Endothelial cell (in vitro differentiated cells): ENCODE measurements around the gene HRAS. TPM values are rescaled to one million over a fixed set of nuclear protein-coding genes. Genes with fewer than 3 reads are reported as not detected.
A peak's percentile ranks its signal among the peaks of the same experiment; 100 is the strongest.

Experiments used
- DNase-seq: peaks from one replicate; pipeline ENCODE4 v3.0.0; 2021; ENCODE audit warnings: low spot score
- H3K27ac Mint-ChIP-seq: one replicate; pipeline ENCODE4 v1.8.0; 2021; ENCODE audit warnings: mixed read lengths, inconsistent platforms; ENCODE audit not compliant: unreplicated experiment
- H3K27me3 Mint-ChIP-seq: one replicate; pipeline ENCODE4 v1.8.0; 2021; ENCODE audit warnings: mild to moderate bottlenecking, moderate library complexity, mixed read lengths, inconsistent platforms; ENCODE audit not compliant: unreplicated experiment
- H3K36me3 Mint-ChIP-seq: one replicate; pipeline ENCODE4 v1.8.0; 2021; ENCODE audit warnings: mild to moderate bottlenecking, low read depth, mixed read lengths, inconsistent platforms; ENCODE audit not compliant: unreplicated experiment
- H3K4me1 Mint-ChIP-seq: one replicate; pipeline ENCODE4 v1.8.0; 2021; ENCODE audit warnings: mild to moderate bottlenecking, mixed read lengths, inconsistent platforms; ENCODE audit not compliant: unreplicated experiment
- H3K4me3 Mint-ChIP-seq: one replicate; pipeline ENCODE4 v1.8.0; 2021; ENCODE audit warnings: mild to moderate bottlenecking, mixed read lengths, inconsistent platforms; ENCODE audit not compliant: unreplicated experiment
- H3K9me3 Mint-ChIP-seq: one replicate; pipeline ENCODE4 v1.8.0; 2021; ENCODE audit warnings: mixed read lengths, inconsistent platforms; ENCODE audit not compliant: unreplicated experiment
- CTCF ChIP-seq: fragments of 200-600 bp; sonication (generic); IDR thresholded peaks from one replicate; pipeline ENCODE4 v1.5.0; 2021; ENCODE audit warnings: antibody characterized with exemption; ENCODE audit not compliant: unreplicated experiment
- total RNA-seq: library from RNA; stranded (reverse); fragmentation: NEBNext Ultra II Directional; extraction: Animal tissue kit (Norgen Biotek cat#: 25700); gene quantifications from one replicate; pipeline ENCODE4 v1.2.1, GENCODE V29; 2021; ENCODE audit not compliant: unreplicated experiment

Gene HRAS
- total RNA-seq, 1 donor from 2014 or later = 92.4 TPM

- Mint-ChIP-seq H3K9me3 (no peaks in the 10 kb centered on the region), H3K27ac (no peak overlapping the region), H3K4me1 (peaks cover 2% of the 10 kb centered on the region), H3K27me3 (peaks cover 13% of the 10 kb centered on the region), H3K36me3 (no peaks in the 10 kb centered on the region), H3K4me3 (no peak overlapping the region)
- TF ChIP-seq CTCF = no peak
- no peak for DNase-seq
Measured at GRCh38 chr11:540583-541432, 5.4 kb upstream of the HRAS start.

GRCh38 chr11:539971-540481 is 4.7 kb upstream of the HRAS start:
- no peak for DNase-seq
- no peaks in the 10 kb centered on the region for H3K9me3 Mint-ChIP-seq
- H3K4me1 Mint-ChIP-seq = peaks cover 2% of the 10 kb centered on the region
- no peak overlapping the region for H3K4me3 Mint-ChIP-seq
- H3K27me3 Mint-ChIP-seq = peaks cover 7% of the 10 kb centered on the region
- H3K36me3 Mint-ChIP-seq = no peaks in the 10 kb centered on the region
- no peak overlapping the region for H3K27ac Mint-ChIP-seq
- TF ChIP-seq CTCF = no peak

- H3K36me3 Mint-ChIP-seq = no peaks in the 10 kb centered on the region
- DNase-seq = no peak
- H3K9me3 Mint-ChIP-seq = no peaks in the 10 kb centered on the region
- no peak overlapping the region for H3K27ac Mint-ChIP-seq
- no peak for TF ChIP-seq CTCF
- peaks cover 7% of the 10 kb centered on the region for H3K27me3 Mint-ChIP-seq
- H3K4me1 Mint-ChIP-seq = peaks cover 7% of the 10 kb centered on the region
- H3K4me3 Mint-ChIP-seq = peak overlapping the region; percentile 15
Measured at GRCh38 chr11:538431-539051, 3.2 kb upstream of the HRAS start.

- H3K27ac Mint-ChIP-seq = peak overlapping the region; percentile 9
- H3K27me3 Mint-ChIP-seq = peaks cover 9% of the 10 kb centered on the region
- no peak for TF ChIP-seq CTCF
- no peaks in the 10 kb centered on the region for H3K9me3 Mint-ChIP-seq
- no peak overlapping the region for H3K4me3 Mint-ChIP-seq
- H3K4me1 Mint-ChIP-seq = peaks cover 7% of the 10 kb centered on the region
- DNase-seq = no peak
- H3K36me3 Mint-ChIP-seq = no peaks in the 10 kb centered on the region
Measured at GRCh38 chr11:537622-538430, 2.5 kb upstream of the HRAS start.
